HepG2 (cell line): ENCODE measurements around the gene RPUSD2. TPM values are rescaled to one million over a fixed set of nuclear protein-coding genes. Genes with fewer than 3 reads are reported as not detected.

Source experiments
- FOXP1 ChIP-seq, 2 experiments: fragments of 450-650 bp in 1 of 2; IDR thresholded peaks; 2 replicates each; pipeline ENCODE4 v1.6.1; 2017 to 2018; ENCODE audit warnings: antibody characterized with exemption in 1 of 2
- HCFC1 ChIP-seq: fragments of 150-350 bp; IDR thresholded peaks from 2 replicates; pipeline ENCODE4 v1.6.1; 2014; ENCODE audit warnings: low read depth, low read length
- HIVEP1 ChIP-seq: sonication (generic); formaldehyde crosslinking; IDR thresholded peaks from 2 replicates; pipeline ENCODE4 v1.4.0; 2020; ENCODE audit warnings: mild to moderate bottlenecking, missing genetic modification reagents
- HOXA5 ChIP-seq: sonication (generic); formaldehyde crosslinking; IDR thresholded peaks from 2 replicates; pipeline ENCODE4 v1.4.0; 2020; ENCODE audit warnings: missing genetic modification reagents
- JUN ChIP-seq: sonication (generic); formaldehyde crosslinking; IDR thresholded peaks from 2 replicates; pipeline ENCODE4 v1.4.0; 2020; ENCODE audit warnings: mild to moderate bottlenecking, missing genetic modification reagents
- KMT2A ChIP-seq: sonication (generic); formaldehyde crosslinking; IDR thresholded peaks from 2 replicates; pipeline ENCODE4 v1.4.0; 2020; ENCODE audit warnings: missing genetic modification reagents
- MAFF ChIP-seq: IDR thresholded peaks from 2 replicates; pipeline ENCODE4 v1.6.1; 2011; ENCODE audit warnings: low read depth, low read length, improper control_type of control experiment
- PCBP2 ChIP-seq: fragments of 200-400 bp; formaldehyde crosslinking; optimal IDR thresholded peaks from 2 replicates; pipeline ENCODE3; 2018; ENCODE audit warnings: low read length, low read depth; ENCODE audit not compliant: poor library complexity, severe bottlenecking
- PHF8 ChIP-seq: sonication (generic); formaldehyde crosslinking; IDR thresholded peaks from 2 replicates; pipeline ENCODE4 v1.5.0; 2020; ENCODE audit warnings: missing genetic modification reagents
- POLR2AphosphoS2 ChIP-seq: IDR thresholded peaks from 2 replicates; pipeline ENCODE4 v1.6.1; 2011; ENCODE audit warnings: low read depth, low read length, improper control_type of control experiment
- RFXANK ChIP-seq: IDR thresholded peaks from 2 replicates; pipeline ENCODE4 v1.6.1; 2016
- SMAD1 ChIP-seq: sonication (generic); formaldehyde crosslinking; IDR thresholded peaks from 2 replicates; pipeline ENCODE4 v1.4.0; 2020; ENCODE audit warnings: missing genetic modification reagents, low read depth, mild to moderate bottlenecking, borderline replicate concordance
- STAT5B ChIP-seq: sonication (generic); formaldehyde crosslinking; IDR thresholded peaks from 2 replicates; pipeline ENCODE4 v1.4.0; 2020; ENCODE audit warnings: missing genetic modification reagents
- TBL1XR1 ChIP-seq: fragments of 150-350 bp; IDR thresholded peaks from 2 replicates; pipeline ENCODE4 v1.6.1; 2014; ENCODE audit warnings: borderline replicate concordance, low read length; ENCODE audit not compliant: partially characterized antibody
- THYN1 ChIP-seq: sonication (generic); formaldehyde crosslinking; IDR thresholded peaks from 2 replicates; pipeline ENCODE4 v1.8.1; 2023; ENCODE audit warnings: low read depth, mild to moderate bottlenecking, moderate library complexity, missing genetic modification reagents, borderline replicate concordance
- ZNF605 ChIP-seq: sonication (generic); formaldehyde crosslinking; IDR thresholded peaks from 2 replicates; pipeline ENCODE4 v1.8.0; 2022; ENCODE audit warnings: mild to moderate bottlenecking, missing genetic modification reagents
- ZSCAN21 ChIP-seq: sonication (generic); formaldehyde crosslinking; IDR thresholded peaks from 2 replicates; pipeline ENCODE4 v1.8.0; 2022; ENCODE audit warnings: mild to moderate bottlenecking, missing genetic modification reagents, moderate library complexity, borderline replicate concordance
- polyA plus RNA-seq, 8 experiments: library from polyadenylated mRNA; depleted of rRNA in 3 of 8; stranded (reverse) in 7 of 8; unstranded in 1 of 8; fragments of >200 nt; fragmentation: Illumina TruSeq in 4 of 8; extraction: Trizol in 4 of 8; gene quantifications; 2 replicates each; pipeline versions ENCODE4 v1.2.1 to v1.2.3, GENCODE V29; 2011 to 2016; ENCODE audit warnings: low read depth in 4 of 8, missing spikeins in 1 of 8, mixed read lengths in 1 of 8; ENCODE audit not compliant: insufficient read depth in 1 of 8
- total RNA-seq, 5 experiments: library from RNA; depleted of rRNA; stranded (reverse); fragments of >200 nt; fragmentation: Illumina TruSeq; extraction: Trizol; gene quantifications; 2 replicates each; pipeline ENCODE4 v1.2.3, GENCODE V29; 2016; ENCODE audit warnings: low read depth in 1 of 5
- TF ChIP-seq, protein P1 (sequence below): sonication (generic); formaldehyde crosslinking; IDR thresholded peaks from 2 replicates; pipeline ENCODE4 v1.4.0; 2020; ENCODE audit warnings: mild to moderate bottlenecking, missing genetic modification reagents
- TF ChIP-seq, protein P2 (sequence below): IDR thresholded peaks from 2 replicates; pipeline ENCODE4 v1.6.1; 2016
- TF ChIP-seq, protein P3 (sequence below): sonication (generic); formaldehyde crosslinking; IDR thresholded peaks from 2 replicates; pipeline ENCODE4 v1.4.0; 2020; ENCODE audit warnings: missing genetic modification reagents
- TF ChIP-seq, protein P4 (sequence below), 2 experiments: fragments of 450-650 bp in 1 of 2; sonication (generic) in 1 of 2; formaldehyde crosslinking; IDR thresholded peaks; 2 replicates each; pipeline versions ENCODE4 v1.5.0 to v1.8.0; 2020 to 2022; ENCODE audit warnings: mild to moderate bottlenecking in 1 of 2, missing genetic modification reagents in 1 of 2
- TF ChIP-seq, protein P5 (sequence below): IDR thresholded peaks from 2 replicates; pipeline ENCODE4 v1.6.1; 2016; ENCODE audit warnings: low read depth, borderline replicate concordance

The RPUSD2 gene
- total and polyA plus RNA-seq, 2 of the 13 experiments (the other 11 are each of a cell fraction or from before 2014, with no cell fraction given), result 8.6 to 14.5 TPM

DNA sequence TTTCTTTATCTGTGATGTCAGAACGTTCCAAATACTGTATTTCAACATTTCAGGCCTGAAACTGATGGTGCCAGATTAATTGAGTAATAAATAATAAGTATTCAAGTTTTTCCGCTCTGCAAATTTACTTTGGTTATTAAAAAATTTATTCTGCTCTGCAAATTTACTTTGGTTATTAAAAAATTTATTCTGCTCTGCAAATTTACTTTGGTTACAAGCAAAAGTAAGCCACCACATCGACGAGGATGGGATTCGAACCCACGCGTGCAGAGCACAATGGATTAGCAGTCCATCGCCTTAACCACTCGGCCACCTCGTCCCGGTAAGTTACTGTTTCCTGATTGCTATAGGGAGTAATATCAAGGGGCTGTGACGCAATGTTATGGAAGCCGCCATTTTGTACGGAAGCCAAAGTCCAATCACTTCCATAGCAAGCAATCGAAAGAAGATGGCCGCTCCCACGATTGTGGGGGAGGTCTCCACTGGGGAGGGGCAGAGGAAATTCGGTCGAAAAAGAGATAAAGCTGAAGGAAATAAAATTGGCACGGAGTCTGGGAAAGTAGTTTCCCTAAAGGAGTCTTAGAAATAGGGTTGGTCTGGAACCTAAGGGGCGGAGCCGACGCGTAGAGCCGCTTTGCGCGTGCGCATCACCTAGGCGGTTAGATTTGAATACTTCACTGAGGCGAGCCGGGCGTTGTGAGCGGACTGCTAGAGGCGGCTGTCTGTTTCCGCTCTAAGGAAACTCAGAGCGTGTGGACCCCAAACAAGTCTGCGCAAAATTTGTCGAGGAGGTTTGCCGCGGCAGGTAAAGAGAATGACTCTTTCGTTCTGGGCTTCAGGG lies 24.7 kb downstream of the RPUSD2 start, which contains the start of gene KNL1 (continued):
- TF ChIP-seq, protein P1, sequence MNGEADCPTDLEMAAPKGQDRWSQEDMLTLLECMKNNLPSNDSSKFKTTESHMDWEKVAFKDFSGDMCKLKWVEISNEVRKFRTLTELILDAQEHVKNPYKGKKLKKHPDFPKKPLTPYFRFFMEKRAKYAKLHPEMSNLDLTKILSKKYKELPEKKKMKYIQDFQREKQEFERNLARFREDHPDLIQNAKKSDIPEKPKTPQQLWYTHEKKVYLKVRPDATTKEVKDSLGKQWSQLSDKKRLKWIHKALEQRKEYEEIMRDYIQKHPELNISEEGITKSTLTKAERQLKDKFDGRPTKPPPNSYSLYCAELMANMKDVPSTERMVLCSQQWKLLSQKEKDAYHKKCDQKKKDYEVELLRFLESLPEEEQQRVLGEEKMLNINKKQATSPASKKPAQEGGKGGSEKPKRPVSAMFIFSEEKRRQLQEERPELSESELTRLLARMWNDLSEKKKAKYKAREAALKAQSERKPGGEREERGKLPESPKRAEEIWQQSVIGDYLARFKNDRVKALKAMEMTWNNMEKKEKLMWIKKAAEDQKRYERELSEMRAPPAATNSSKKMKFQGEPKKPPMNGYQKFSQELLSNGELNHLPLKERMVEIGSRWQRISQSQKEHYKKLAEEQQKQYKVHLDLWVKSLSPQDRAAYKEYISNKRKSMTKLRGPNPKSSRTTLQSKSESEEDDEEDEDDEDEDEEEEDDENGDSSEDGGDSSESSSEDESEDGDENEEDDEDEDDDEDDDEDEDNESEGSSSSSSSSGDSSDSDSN (CRISPR knock-in tag), result no peak; the same call in 1 of the 2 replicates
- TF ChIP-seq, protein P2, sequence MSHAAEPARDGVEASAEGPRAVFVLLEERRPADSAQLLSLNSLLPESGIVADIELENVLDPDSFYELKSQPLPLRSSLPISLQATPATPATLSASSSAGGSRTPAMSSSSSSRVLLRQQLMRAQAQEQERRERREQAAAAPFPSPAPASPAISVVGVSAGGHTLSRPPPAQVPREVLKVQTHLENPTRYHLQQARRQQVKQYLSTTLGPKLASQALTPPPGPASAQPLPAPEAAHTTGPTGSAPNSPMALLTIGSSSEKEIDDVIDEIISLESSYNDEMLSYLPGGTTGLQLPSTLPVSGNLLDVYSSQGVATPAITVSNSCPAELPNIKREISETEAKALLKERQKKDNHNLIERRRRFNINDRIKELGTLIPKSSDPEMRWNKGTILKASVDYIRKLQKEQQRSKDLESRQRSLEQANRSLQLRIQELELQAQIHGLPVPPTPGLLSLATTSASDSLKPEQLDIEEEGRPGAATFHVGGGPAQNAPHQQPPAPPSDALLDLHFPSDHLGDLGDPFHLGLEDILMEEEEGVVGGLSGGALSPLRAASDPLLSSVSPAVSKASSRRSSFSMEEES (CRISPR knock-in tag), result peak; percentile 40; the same call in 1 of the 2 replicates
- TF ChIP-seq THYN1 (CRISPR knock-in tag) (no peak), PHF8 (CRISPR knock-in tag) (peak; percentile 78), KMT2A (peak; percentile 83; the same call in 1 of the 2 replicates), TBL1XR1 (peak; percentile 33), ZNF605 (no peak; the same call in 1 of the 2 replicates), PCBP2 (no peak), FOXP1 (IDR thresholded peaks at IDR 0.05) (no peak), FOXP1 (CRISPR knock-in tag; IDR thresholded peaks at IDR 0.05) (no peak), HCFC1 (peak; percentile 58; the same call in 1 of the 2 replicates), ZSCAN21 (CRISPR knock-in tag) (peak; percentile 50; the same call in 1 of the 2 replicates), POLR2AphosphoS2 (no peak), MAFF (no peak), HIVEP1 (CRISPR knock-in tag) (no peak), JUN (CRISPR knock-in tag) (peak; percentile 58; the same call in 1 of the 2 replicates), RFXANK (CRISPR knock-in tag) (no peak; the same call in 1 of the 2 replicates), STAT5B (CRISPR knock-in tag) (0 out of 2 replicates have a peak, but pooled peaks have one; percentile 79), SMAD1 (no peak), HOXA5 (no peak; the same call in none of the 2 replicates)
- TF ChIP-seq, protein P3, sequence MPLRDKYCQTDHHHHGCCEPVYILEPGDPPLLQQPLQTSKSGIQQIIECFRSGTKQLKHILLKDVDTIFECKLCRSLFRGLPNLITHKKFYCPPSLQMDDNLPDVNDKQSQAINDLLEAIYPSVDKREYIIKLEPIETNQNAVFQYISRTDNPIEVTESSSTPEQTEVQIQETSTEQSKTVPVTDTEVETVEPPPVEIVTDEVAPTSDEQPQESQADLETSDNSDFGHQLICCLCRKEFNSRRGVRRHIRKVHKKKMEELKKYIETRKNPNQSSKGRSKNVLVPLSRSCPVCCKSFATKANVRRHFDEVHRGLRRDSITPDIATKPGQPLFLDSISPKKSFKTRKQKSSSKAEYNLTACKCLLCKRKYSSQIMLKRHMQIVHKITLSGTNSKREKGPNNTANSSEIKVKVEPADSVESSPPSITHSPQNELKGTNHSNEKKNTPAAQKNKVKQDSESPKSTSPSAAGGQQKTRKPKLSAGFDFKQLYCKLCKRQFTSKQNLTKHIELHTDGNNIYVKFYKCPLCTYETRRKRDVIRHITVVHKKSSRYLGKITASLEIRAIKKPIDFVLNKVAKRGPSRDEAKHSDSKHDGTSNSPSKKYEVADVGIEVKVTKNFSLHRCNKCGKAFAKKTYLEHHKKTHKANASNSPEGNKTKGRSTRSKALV (CRISPR knock-in tag), result no peak; the same call in 1 of the 2 replicates
- TF ChIP-seq, protein P4, sequence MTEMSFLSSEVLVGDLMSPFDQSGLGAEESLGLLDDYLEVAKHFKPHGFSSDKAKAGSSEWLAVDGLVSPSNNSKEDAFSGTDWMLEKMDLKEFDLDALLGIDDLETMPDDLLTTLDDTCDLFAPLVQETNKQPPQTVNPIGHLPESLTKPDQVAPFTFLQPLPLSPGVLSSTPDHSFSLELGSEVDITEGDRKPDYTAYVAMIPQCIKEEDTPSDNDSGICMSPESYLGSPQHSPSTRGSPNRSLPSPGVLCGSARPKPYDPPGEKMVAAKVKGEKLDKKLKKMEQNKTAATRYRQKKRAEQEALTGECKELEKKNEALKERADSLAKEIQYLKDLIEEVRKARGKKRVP (CRISPR knock-in tag; IDR thresholded peaks at IDR 0.05), result peak in 1 of 2 experiments; percentile 99; a peak in 2 of 4 replicates
- TF ChIP-seq, protein P5, sequence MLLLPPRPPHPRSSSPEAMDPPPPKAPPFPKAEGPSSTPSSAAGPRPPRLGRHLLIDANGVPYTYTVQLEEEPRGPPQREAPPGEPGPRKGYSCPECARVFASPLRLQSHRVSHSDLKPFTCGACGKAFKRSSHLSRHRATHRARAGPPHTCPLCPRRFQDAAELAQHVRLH (CRISPR knock-in tag), result peak; percentile 65; the same call in 1 of the 2 replicates
